ENCODE results near the gene C12orf75. TPM values are rescaled to one million over a fixed set of nuclear protein-coding genes. Genes with fewer than 3 reads are reported as not detected.

Gene C12orf75
- polyA plus RNA-seq, result 38.5 TPM

DNA sequence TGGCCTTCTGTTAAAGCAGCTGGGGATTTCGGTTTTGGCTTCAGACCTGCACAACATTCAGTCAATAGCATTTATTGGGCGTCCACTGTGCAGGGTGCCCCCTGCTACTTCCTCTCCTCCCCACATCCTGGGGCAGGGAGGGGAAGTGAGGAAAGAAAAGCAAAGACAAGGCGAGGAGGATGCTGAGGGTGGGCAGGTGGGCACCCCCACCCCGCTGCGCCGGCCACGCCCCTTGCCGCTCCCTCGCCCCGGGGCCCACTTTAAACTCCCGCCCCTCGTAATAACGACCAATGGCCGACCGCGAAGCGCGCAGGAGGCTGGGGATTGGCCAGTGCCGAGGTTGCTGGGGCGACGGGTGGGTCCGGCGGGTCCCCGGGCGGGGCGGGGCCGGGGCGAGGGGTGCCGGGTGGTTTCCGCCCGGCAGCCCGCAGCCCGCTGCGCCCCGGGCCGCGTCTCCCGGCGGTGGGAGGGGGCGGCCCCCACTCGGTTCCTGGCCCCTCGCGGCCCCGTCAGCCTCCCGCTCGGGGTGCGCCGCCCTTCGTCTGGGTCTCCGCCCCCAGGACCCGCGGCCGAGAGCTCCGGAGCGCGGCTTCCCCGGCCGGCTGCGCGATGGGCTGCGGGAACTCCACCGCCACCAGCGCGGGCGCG is at the start of gene C12orf75:
C12orf75 (plus strand) TSS at position 409 of the 648 bp plus-strand sequence; CDS start at position 610, 201 bp downstream.
- H3K4me1 Mint-ChIP-seq, result peaks cover 27 to 43% (median 30%) of the 10 kb centered on the region in 3 donors
- no peaks in the 10 kb centered on the region for H3K36me3 Mint-ChIP-seq

DNA sequence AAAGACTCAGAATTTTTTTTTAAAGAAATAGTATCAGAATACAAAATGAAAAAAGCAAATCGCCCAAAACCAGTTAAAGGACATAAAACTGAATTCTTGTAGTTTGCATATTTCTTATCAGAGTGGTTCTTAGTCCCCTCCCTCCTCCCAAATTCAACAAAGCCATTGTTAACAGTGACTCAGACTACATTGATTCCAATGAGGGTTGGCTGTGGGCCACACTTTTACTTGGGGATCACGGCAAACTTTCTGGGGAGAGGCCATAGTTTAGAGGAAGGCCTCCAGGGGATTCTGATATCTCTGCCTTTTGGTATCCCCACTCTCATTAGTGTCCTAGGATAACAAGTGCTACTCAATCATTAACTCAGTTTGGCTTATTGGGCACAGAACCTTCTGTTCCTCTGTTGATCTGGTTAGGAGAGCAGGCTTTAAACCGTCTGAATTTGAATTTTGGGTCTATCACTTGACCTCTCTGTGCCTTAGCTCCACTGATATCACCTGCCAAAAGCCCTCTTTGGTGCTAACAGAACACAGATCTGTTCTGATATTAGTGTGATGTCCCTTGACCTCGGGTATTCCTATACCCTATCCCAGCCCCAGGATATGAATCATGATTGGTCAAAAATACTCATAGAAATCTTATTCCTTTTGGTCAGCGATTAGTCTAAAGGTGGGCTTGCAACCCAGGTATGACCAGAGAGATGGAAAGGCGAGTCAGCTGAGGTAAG is 49.4 kb upstream of the C12orf75 start:
- H3K36me3 Mint-ChIP-seq, result no peaks in the 10 kb centered on the region
- H3K4me3 Mint-ChIP-seq, result no peak overlapping the region
- H3K4me1 Mint-ChIP-seq, result no peaks in the 10 kb centered on the region
- H3K9me3 Mint-ChIP-seq, result peaks cover 0 to 2% (median 0%) of the 10 kb centered on the region in 3 donors
- H3K27me3 Mint-ChIP-seq, result peaks cover 4% of the 10 kb centered on the region
- H3K27ac Mint-ChIP-seq, result no peak overlapping the region

More for the DNA sequence above, at the start of gene C12orf75:
- H3K27ac Mint-ChIP-seq, result peak within 1 kb of the TSS; percentile 85 to 98 (median 93)
- H3K27me3 Mint-ChIP-seq, result no peaks in the 10 kb centered on the region
- H3K4me3 Mint-ChIP-seq, result peak within 1 kb of the TSS; percentile 87 to 97 (median 95)
- H3K9me3 Mint-ChIP-seq, result no peaks in the 10 kb centered on the region

DNA sequence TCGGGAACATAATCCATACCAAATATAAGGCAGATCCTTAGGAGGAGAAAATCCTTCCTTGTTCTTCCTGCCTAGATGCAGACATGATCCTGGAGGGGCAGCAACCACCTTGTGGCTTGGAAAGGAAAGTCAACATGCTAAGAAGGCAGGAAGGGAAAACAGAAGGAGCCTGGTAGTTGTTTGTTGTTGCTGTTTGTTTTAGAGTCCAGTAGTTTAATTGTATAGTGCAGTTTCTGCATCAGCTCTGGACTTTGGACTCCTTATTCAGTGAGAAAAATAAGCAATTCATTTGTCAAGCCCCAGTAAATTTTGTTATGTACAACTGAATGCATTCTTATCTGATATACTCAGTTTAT is 48.8 kb upstream of the C12orf75 start:
- Mint-ChIP-seq H3K9me3 (peaks cover 0 to 2% (median 0%) of the 10 kb centered on the region in 3 donors), H3K4me1 (no peaks in the 10 kb centered on the region), H3K27ac (no peak overlapping the region), H3K27me3 (peaks cover 3% of the 10 kb centered on the region), H3K4me3 (no peak overlapping the region), H3K36me3 (no peaks in the 10 kb centered on the region)

DNA sequence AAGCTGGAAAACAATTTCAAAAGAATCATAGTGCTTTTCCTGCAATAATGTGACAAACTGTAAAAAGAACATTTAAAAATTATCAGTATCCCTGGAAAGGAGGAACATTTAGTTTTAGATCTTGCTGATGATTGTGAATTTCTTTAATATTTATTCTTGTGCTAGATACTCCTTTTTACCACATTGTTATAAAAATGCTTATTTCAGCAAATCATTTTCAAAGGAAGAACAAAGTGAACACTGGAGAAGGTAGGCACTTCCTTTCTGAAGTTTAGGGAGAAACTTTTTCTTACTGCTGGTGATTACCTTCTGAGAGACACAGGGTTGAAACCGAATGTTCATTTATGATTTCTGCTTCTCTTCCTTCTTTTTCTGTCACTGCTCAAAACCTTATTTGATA is 45.1 kb upstream of the C12orf75 start:
- H3K27ac Mint-ChIP-seq, result no peak overlapping the region
- no peaks in the 10 kb centered on the region for H3K4me1 Mint-ChIP-seq
- H3K27me3 Mint-ChIP-seq, result peaks cover 2% of the 10 kb centered on the region
- H3K9me3 Mint-ChIP-seq, result peaks cover 0 to 2% (median 0%) of the 10 kb centered on the region in 3 donors
- no peak overlapping the region for H3K4me3 Mint-ChIP-seq
- H3K36me3 Mint-ChIP-seq, result no peaks in the 10 kb centered on the region

DNA sequence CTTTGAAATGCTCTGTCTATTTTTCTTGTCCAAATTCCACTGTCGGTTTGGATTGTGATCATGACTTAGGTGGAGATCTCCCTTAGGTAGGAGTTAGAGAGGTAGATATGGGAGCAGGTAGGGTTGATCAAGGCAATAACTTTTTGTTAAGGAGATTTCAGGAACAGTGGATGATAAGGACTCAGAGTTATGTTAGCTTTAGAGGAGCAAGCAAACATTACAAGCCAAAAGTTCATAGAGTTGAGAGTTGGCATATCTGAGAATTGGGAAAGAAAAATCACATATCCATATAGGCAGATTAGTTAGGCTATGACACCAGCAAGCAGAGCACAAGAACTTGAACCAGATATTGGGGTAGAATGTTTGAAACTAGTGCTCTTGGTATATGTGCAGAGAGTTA is 43.1 kb upstream of the C12orf75 start:
- Mint-ChIP-seq H3K36me3 (no peaks in the 10 kb centered on the region), H3K9me3 (peaks cover 0 to 2% (median 0%) of the 10 kb centered on the region in 3 donors), H3K4me1 (no peaks in the 10 kb centered on the region), H3K27me3 (peaks cover 5% of the 10 kb centered on the region), H3K27ac (no peak overlapping the region), H3K4me3 (no peak overlapping the region)

DNA sequence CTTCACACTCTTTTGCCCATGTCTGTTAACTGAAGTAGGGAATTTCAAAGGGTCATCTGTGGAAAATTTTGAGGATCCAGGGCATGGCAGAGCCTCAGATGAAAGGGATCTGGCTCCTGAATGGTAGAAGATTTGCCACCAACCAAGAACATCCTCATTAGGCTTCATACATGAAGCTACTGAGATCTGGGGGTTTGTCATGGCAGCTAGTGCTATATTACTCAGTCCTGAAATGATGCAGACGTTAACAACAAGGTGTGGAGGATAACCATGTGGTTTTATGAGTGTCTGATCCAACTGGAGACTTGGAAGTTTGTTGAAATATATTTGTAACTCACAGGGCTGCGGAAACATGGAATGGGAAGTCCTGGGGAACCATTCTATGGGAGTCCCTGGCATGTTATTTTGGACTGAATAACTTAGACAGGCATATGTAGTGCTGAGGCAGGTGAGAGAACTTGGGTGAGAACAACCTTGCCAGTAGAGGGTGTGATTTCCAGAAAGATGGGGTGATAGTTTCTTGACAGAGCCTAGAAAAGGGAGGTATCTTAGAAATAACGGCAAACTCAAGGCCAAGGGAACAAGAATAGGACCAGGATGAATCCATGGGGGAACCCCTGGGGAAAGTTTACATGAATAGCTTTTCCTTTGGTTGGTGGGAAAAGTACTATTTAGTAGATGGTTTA is 42.0 kb upstream of the C12orf75 start:
- Mint-ChIP-seq H3K9me3 (peaks cover 0 to 2% (median 0%) of the 10 kb centered on the region in 3 donors), H3K27ac (no peak overlapping the region), H3K4me1 (no peaks in the 10 kb centered on the region), H3K27me3 (peaks cover 5% of the 10 kb centered on the region), H3K4me3 (no peak overlapping the region), H3K36me3 (peaks cover under 1% of the 10 kb centered on the region)

DNA sequence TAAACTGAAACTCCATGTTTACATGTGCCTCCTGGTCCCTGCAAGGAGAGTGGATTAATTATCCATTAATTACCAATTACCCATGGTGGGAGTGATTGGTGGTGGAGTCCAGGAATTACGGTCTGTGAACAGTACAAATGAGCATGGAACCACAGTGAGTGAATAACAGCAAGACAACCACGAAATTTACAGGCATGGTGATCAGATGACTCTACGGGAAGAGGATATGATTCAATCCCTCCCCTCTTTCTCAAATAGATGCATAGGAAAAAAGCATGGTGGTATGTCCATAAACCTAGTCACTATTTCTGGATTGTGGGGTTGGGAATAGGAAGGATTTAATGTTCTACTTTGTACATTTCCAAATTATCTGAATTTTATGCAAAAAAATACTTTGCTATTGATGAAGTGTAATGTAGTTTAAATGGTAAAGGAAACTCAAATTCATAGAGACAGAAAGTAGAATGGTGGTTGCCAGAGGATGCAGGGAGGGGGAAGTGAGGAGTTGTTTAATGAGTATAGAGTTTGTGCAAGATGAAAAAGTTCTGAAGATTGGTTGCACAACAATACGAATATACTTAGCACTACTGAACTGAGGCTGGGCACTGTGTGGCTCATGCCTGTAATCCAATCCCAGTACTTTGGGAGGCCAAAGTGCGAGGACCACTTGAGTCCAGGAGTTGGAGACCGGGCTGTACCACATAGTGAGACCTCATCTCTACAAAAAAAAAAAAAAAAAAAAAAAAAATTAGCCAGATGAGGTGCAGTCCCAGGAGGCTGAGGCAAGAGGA is 41.2 kb upstream of the C12orf75 start:
- Mint-ChIP-seq H3K9me3 (peaks cover 0 to under 1% (median 0%) of the 10 kb centered on the region in 3 donors), H3K27me3 (peaks cover 5% of the 10 kb centered on the region), H3K36me3 (peaks cover 2% of the 10 kb centered on the region), H3K4me1 (no peaks in the 10 kb centered on the region), H3K4me3 (no peak overlapping the region), H3K27ac (no peak overlapping the region)

DNA sequence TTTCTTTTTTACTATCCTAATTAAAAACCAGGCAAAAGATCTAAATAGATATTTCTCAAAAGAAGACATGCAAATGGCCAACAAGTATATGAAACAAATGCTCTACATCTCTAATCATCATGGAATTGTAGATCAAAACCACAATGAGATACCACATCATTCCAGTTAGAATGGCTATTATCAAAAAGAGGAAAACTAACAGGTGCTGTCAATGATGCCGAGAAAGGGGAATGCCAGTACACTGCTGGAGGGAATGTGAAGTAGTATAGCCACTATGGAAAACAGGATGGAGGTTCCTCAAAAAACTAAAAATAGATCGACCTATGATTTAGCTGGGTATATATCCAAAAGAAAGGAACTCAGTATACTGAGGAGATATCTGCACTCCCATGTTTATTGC is 39.0 kb upstream of the C12orf75 start:
- Mint-ChIP-seq H3K27me3 (peaks cover 5% of the 10 kb centered on the region), H3K27ac (no peak overlapping the region), H3K9me3 (no peaks in the 10 kb centered on the region), H3K4me1 (no peaks in the 10 kb centered on the region), H3K36me3 (peaks cover 2% of the 10 kb centered on the region), H3K4me3 (no peak overlapping the region)

DNA sequence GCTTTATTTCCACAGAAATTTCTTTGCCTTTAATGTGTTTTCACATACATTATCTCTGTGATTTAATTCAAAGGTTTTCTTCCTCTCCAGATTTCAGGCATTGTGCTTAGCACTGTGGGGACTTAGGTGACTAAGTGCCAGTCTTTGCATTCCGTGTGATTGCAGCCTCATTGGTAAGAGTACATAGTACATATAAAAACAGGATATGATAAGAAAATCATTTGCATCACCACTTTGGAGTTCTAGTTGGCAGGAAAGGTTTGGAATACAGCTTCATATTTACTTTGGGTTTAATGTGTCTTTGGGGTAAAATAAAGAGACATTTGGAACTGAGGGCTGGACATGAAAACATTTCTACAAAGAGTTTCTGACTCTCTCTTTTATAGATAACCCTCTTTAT is 37.8 kb upstream of the C12orf75 start:
- Mint-ChIP-seq H3K27ac (no peak overlapping the region), H3K27me3 (peaks cover 5% of the 10 kb centered on the region), H3K9me3 (no peaks in the 10 kb centered on the region), H3K4me3 (no peak overlapping the region), H3K4me1 (no peaks in the 10 kb centered on the region), H3K36me3 (peaks cover 2% of the 10 kb centered on the region)

DNA sequence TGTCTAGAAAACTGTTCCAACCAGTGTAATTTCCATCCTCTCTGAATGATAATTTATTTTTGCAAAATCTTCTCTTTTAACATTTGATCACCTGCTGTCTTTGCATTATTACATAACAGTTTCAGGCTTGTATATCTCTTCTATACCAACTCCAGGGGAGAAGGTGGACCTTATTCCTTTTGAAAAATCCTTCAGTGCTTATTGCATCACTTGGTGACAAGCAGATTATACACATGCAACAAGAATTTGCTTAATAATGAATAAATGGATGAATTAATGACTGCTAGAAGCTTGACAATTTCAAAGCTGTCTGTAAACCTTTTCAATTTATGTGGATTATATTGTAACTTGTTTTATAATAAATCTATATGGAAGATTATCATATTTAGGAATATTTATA is 37.3 kb upstream of the C12orf75 start:
- Mint-ChIP-seq H3K36me3 (peaks cover 2% of the 10 kb centered on the region), H3K27ac (no peak overlapping the region), H3K27me3 (peaks cover 5% of the 10 kb centered on the region), H3K4me1 (no peaks in the 10 kb centered on the region), H3K4me3 (no peak overlapping the region), H3K9me3 (peaks cover 0 to 2% (median 0%) of the 10 kb centered on the region in 3 donors)

DNA sequence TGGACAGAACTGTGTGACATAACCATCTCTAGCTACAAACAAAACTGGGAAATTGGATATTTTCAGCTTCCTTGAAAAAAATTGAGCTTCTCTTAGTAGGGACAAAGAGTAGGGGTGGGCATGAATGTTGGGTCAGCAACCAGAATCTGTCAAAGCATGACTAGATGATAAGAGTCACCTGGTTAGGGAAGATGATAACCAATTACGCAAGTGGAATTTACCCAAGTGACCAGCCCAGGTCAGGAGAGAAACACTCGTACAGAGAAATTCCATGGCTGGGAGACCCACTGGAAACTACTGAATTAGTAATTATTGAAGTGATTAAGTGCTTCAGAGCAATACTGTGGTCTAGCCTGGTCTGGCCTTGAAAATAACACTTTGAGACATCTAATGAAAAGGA is 36.3 kb upstream of the C12orf75 start:
- Mint-ChIP-seq H3K36me3 (peaks cover 2% of the 10 kb centered on the region), H3K4me3 (no peak overlapping the region), H3K9me3 (peaks cover 0 to 2% (median under 1%) of the 10 kb centered on the region in 3 donors), H3K27ac (no peak overlapping the region), H3K27me3 (peaks cover 5% of the 10 kb centered on the region), H3K4me1 (no peaks in the 10 kb centered on the region)

DNA sequence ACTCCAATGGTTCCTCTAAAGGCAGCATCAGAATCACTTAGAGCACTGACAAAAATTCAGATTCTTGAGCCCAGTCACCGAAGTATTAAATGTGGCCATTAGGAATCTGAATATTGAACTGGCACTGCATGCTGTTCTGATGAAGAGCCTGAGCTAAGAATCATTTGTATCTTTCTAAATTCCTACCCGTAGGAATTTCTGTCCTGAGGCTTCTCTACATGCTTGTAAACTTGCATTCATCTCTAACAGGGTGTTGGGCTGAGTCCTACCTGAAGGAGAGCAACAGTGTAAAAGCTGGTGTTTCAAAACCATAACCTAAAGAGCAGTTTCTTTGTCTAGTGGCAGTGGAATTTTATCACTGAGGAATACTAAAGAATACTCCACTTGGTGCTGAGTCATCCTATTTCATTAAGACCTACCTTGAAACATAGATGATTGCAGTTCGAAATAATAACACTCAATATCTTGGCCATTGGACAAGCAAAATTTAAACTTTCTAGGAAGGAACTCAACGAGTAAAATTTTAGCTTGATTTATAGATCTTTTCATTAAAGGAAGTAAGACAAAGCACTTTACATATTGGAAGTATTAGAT is 35.5 kb upstream of the C12orf75 start:
- Mint-ChIP-seq H3K27ac (no peak overlapping the region), H3K4me3 (no peak overlapping the region), H3K27me3 (peaks cover 5% of the 10 kb centered on the region), H3K4me1 (no peaks in the 10 kb centered on the region), H3K36me3 (peaks cover 2% of the 10 kb centered on the region), H3K9me3 (peaks cover 0 to 8% (median 7%) of the 10 kb centered on the region in 3 donors)

DNA sequence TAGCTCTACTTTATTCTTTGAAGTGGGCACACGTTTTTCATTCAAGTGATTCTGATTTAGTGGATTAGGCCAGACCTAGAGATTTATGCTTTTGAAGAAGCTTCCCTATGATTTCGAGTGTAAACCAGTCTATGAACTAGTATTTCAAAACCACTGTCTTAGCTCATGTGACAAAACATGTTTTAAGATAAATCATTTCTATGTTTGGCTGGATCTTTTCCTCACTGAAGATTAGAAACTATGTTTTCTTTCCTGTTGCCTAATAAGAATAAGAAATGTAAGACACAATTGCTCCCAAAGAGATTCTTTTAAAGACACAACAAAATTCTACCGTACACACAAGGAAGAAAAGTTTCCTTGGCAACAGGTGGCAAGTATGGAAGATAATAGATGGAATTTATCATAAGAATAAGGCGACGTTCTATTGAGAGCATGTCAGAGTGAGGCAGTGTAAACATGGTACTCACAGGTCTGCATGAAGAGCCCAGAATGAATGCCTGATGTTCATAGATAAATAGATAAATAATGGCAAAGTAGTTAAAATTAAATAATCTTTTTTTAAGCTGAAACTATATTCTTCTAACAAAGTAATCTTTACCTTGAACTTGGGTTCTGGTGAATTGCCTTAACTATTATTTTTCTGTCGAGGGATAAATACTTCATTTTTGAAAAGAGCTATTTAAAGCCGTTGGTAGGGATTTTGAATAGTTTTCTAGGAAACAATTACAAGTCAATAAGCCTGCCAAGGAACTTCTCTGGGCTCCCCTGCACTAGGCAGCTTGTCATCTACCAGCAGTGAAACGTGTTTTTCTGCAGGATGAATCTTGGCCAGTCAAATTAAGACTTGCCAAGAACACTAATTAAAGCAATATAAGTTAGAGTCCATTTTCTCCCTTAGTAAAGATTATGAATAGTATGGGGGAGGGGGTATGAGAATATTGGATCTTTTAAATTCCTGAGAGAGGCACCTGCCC is 34.1 kb upstream of the C12orf75 start:
- Mint-ChIP-seq H3K36me3 (peaks cover 2% of the 10 kb centered on the region), H3K27me3 (peaks cover 4% of the 10 kb centered on the region), H3K9me3 (peaks cover 3 to 16% (median 10%) of the 10 kb centered on the region in 3 donors), H3K27ac (no peak overlapping the region), H3K4me1 (no peaks in the 10 kb centered on the region), H3K4me3 (no peak overlapping the region)

All from IgD-negative memory B cell (primary cell).